Activated CD8-positive, alpha-beta memory T cell treated with anti-CD3 and anti-CD28 coated beads, Interleukin-2, amount 10 ng/mL, durations not matched to agents 7 days and 5 days (primary cell): ENCODE measurements around the gene ARL4C. TPM values are rescaled to one million over a fixed set of nuclear protein-coding genes. Genes with fewer than 3 reads are reported as not detected.

Experiments
- ATAC-seq: fragments of 150-1000 bp; cut with Tn5 transposase; one replicate; pipeline ENCODE4 v1.10.0; 2021; ENCODE audit warnings: moderate library complexity
- CTCF ChIA-PET: fragments of 350-600 bp; sonication (Branson Sonifier 250); formaldehyde crosslinking; loops from one replicate; lab custom pipeline; 2021; ENCODE audit warnings: antibody characterized with exemption; lab: Charles Lee
- DNase-seq: peaks from one replicate; pipeline ENCODE4 v3.0.0-alpha.2; 2020
- H3K27ac Mint-ChIP-seq: one replicate; pipeline ENCODE4 v1.8.0; 2021; ENCODE audit warnings: mild to moderate bottlenecking, mixed read lengths
- H3K27me3 Mint-ChIP-seq: one replicate; pipeline ENCODE4 v1.8.0; 2021; ENCODE audit warnings: mixed read lengths
- H3K36me3 Mint-ChIP-seq: one replicate; pipeline ENCODE4 v1.8.0; 2021; ENCODE audit warnings: mild to moderate bottlenecking, mixed read lengths
- H3K4me1 Mint-ChIP-seq: one replicate; pipeline ENCODE4 v1.8.0; 2021; ENCODE audit warnings: mixed read lengths
- H3K4me3 Mint-ChIP-seq: one replicate; pipeline ENCODE4 v1.8.0; 2021; ENCODE audit warnings: mild to moderate bottlenecking, moderate library complexity, mixed read lengths
- H3K9me3 Mint-ChIP-seq: one replicate; pipeline ENCODE4 v1.8.0; 2022; ENCODE audit warnings: low read depth, mixed read lengths
- total RNA-seq, 2 experiments: library from RNA; stranded (reverse); gene quantifications; one replicate each; pipeline ENCODE4 v1.2.3, GENCODE V29; 2021

Gene ARL4C
- 100 to 1,000 TPM; 252 to 306 TPM for total RNA-seq

DNA sequence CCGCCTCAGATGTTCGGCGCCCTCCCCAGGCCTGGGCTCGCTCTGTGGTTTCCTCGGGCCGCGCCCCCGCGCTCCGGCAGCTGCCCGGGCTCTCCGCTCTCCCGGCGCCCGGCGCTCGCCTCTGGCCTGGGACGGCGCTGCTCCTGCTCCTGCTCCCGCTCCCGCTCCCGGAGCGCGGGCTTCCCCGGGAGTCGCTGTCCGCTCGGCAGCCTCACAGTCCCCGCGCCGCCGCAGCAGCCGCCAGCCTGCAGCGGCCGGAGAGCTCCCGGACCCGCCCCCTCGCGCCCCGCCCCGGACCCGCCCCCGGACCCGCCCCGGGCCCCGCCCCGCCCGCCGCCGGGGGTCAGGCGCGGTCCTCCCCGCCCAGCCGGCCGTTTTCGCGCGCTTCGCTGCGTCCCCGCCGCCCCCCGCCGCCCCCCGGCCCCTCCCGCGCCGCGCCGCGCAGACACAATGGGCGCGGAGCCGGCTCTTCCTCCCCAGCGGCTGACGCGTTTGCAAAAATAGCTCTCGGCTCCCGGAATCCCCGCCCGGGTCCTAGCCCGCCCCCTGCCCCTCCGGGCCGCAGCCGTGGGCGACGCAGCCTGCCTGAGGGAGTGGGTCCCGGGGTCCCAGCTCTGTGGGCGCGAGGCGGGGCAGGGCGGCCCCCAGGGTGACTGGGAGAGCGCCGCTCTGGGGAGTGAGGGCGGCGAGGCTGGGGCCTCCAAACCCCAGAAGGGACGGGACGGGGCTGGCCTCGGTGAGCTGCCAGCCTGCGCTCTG, at the start of gene ARL4C:
ARL4C (minus strand) TSS at position 247 of the 759 bp plus-strand sequence. CDS start 495 bp downstream, outside the sequence.
- Mint-ChIP-seq H3K4me3 (peak within 1 kb of the TSS; percentile 98), H3K36me3 (peaks cover 47% of the 10 kb centered on the region), H3K27ac (peak within 1 kb of the TSS; percentile 96), H3K27me3 (peaks cover 1% of the 10 kb centered on the region), H3K4me1 (peaks cover 33% of the 10 kb centered on the region), H3K9me3 (no peaks in the 10 kb centered on the region)
- peak; percentile 53 for ATAC-seq
- CTCF ChIA-PET: interaction anchor here (0.8 to 7.6 kb wide), 14 partner anchors 13 to 521 kb away, joined by 3 to 103 read pairs (median 4); no protein-coding TSS in a partner anchor
- peak; percentile 75 for DNase-seq

- Mint-ChIP-seq H3K4me1 (no peaks in the 10 kb centered on the region), H3K27me3 (peaks cover 26% of the 10 kb centered on the region), H3K27ac (no peak overlapping the region), H3K4me3 (no peak overlapping the region), H3K36me3 (no peaks in the 10 kb centered on the region), H3K9me3 (no peaks in the 10 kb centered on the region)
- ATAC-seq (peak; percentile 95), DNase-seq (peak; percentile 85)
- CTCF ChIA-PET: interaction anchor here (0.6 to 3.9 kb wide), 42 partner anchors 8 to 1334 kb away, joined by 3 to 45 read pairs (median 4); no protein-coding TSS in a partner anchor
Observed at GRCh38 chr2:234544659-234545611, 48.1 kb upstream of the ARL4C start.

- H3K27ac Mint-ChIP-seq: no peak overlapping the region
- no peak for ATAC-seq
- H3K4me1 Mint-ChIP-seq: no peaks in the 10 kb centered on the region
- DNase-seq: no peak
- peaks cover 19% of the 10 kb centered on the region for H3K27me3 Mint-ChIP-seq
- H3K4me3 Mint-ChIP-seq: no peak overlapping the region
- no peaks in the 10 kb centered on the region for H3K9me3 Mint-ChIP-seq
- CTCF ChIA-PET: interaction anchor here (0.7 kb wide), 1 partner anchor 9 kb away, joined by 3 read pairs; no protein-coding TSS in a partner anchor
- H3K36me3 Mint-ChIP-seq: no peaks in the 10 kb centered on the region
Observed at GRCh38 chr2:234542742-234543141, 45.9 kb upstream of the ARL4C start.

DNA sequence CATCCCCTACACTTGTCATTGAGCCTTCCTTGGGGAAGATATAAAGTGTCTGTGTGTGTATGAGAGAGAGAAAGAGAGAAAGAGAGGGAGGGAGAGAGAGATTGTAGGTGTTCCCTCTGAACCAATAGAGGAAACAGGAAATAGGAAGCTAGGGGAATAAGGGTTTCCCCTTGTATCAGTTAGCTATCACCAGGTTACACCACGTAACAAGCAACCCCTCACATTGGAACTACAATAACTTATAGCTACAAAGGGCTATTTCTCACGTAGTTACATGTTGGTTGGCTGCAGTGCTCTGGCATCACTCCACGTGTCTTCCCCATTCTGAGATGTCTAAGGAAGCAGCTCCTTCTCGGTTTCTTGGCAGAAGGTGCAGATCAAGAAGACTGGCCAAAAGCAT, 41.0 kb upstream of the ARL4C start:
- Mint-ChIP-seq H3K4me3 (no peak overlapping the region), H3K27me3 (peaks cover 4% of the 10 kb centered on the region), H3K9me3 (no peaks in the 10 kb centered on the region), H3K27ac (no peak overlapping the region), H3K4me1 (peaks cover 7% of the 10 kb centered on the region), H3K36me3 (no peaks in the 10 kb centered on the region)
- no peak for DNase-seq
- CTCF ChIA-PET: no interaction called here
- no peak for ATAC-seq

DNA sequence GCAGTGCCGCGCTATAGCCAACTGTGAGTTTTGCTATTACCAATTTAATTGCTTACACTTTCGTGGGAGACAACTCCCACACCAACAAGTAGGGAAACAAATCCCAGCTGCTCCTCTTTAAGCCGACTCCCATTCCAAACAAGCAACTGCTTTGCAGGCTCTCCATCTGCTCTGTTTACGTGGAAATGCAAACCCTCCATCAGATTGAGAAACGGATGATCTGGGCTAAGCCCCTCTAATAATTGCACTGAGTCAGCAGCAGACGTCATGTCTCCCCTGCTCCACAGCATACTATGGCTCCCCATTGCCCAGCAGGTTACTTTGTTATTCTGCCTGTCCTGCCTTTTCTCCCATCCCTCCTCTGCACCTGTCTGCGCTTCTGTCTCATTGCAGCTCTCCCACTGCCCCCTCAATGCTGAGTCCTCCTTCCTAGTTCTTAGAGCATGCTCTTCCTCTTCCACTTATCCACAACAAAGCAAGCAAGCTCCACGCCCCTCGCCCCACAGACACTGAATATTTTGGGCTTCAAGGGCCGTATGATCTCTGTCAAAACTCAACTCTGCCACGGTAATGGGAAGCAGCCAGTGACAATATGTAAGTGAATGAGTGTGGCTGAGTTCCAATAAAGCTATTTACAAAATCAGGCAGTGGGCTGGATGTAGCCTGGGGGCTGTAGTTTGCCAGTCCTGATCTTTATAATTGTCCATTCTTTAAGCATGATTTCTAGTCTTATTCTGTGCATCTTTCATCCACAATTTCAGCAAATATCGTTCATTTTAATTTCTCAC, 39.5 kb upstream of the ARL4C start:
- no peak for DNase-seq
- Mint-ChIP-seq H3K4me1 (peaks cover 7% of the 10 kb centered on the region), H3K9me3 (no peaks in the 10 kb centered on the region), H3K27me3 (peaks cover 10% of the 10 kb centered on the region), H3K4me3 (no peak overlapping the region), H3K36me3 (no peaks in the 10 kb centered on the region), H3K27ac (no peak overlapping the region)
- ATAC-seq: no peak
- CTCF ChIA-PET: interaction anchor here (0.9 to 2.0 kb wide), 2 partner anchors 9 kb away, joined by 4 to 7 read pairs; no protein-coding TSS in a partner anchor

- H3K4me1 Mint-ChIP-seq: peaks cover 7% of the 10 kb centered on the region
- CTCF ChIA-PET: interaction anchor here (1.0 to 2.0 kb wide), 2 partner anchors 9 to 10 kb away, joined by 3 to 7 read pairs; no protein-coding TSS in a partner anchor
Observed at GRCh38 chr2:234535464-234535863, 38.6 kb upstream of the ARL4C start.

DNA sequence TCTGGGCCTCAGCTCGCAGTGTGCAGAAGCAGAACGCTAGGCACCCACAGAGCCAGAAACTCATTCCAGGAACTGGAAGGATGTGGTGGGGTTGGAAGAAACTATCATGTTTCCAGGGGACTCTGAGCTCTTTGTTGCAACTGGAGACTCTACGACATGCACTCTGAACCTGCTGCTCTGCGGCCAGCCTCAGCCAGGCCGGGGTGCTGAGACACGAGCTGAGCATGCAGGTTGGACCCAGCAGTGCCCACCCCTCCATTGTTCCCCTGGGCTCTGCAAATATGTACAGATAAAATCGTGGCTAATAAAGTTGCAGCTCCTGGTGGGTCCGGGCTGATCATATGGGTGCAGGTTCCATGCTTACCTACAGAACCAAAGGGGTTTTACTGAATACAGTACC, 37.6 kb upstream of the ARL4C start:
- H3K27me3 Mint-ChIP-seq: peaks cover 14% of the 10 kb centered on the region
- H3K36me3 Mint-ChIP-seq: no peaks in the 10 kb centered on the region
- no peak overlapping the region for H3K27ac Mint-ChIP-seq
- no peak for ATAC-seq
- H3K4me1 Mint-ChIP-seq: peaks cover 7% of the 10 kb centered on the region
- no peak for DNase-seq
- H3K9me3 Mint-ChIP-seq: no peaks in the 10 kb centered on the region
- no peak overlapping the region for H3K4me3 Mint-ChIP-seq
- CTCF ChIA-PET: interaction anchor here (0.5 to 2.0 kb wide), 4 partner anchors 8 to 1053 kb away, joined by 3 to 7 read pairs (median 3); no protein-coding TSS in a partner anchor

More at GRCh38 chr2:234535464-234535863, 38.6 kb upstream of the ARL4C start:
- no peak overlapping the region for H3K4me3 Mint-ChIP-seq
- no peaks in the 10 kb centered on the region for H3K36me3 Mint-ChIP-seq
- ATAC-seq (no peak), DNase-seq (no peak)
- H3K27me3 Mint-ChIP-seq: peaks cover 13% of the 10 kb centered on the region
- no peak overlapping the region for H3K27ac Mint-ChIP-seq
- H3K9me3 Mint-ChIP-seq: no peaks in the 10 kb centered on the region

DNA sequence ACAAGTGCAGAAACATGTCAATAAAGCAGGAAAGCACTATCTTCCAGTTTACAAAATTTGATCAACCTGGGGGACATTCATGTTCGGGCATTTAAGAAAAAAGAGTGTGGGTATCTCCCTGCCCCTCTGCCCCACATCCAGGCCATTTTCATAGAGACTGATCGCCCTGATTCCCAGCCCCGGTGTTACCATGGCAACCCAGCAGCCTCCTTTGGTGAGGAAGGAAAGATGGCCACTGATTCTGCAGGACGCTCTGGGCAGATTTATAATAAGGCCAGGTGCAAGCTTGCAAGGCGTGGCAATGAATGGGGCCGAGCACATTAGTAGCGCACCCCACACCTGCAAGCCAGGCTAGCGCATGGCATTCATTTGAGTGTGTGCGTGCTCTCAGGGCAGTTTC, 36.7 kb upstream of the ARL4C start:
- Mint-ChIP-seq H3K4me3 (no peak overlapping the region), H3K36me3 (no peaks in the 10 kb centered on the region), H3K27ac (no peak overlapping the region), H3K27me3 (peaks cover 17% of the 10 kb centered on the region), H3K4me1 (peaks cover 7% of the 10 kb centered on the region), H3K9me3 (no peaks in the 10 kb centered on the region)
- DNase-seq (no peak), ATAC-seq (no peak)
- CTCF ChIA-PET: interaction anchor here (1.2 kb wide), 1 partner anchor 9 kb away, joined by 3 read pairs; no protein-coding TSS in a partner anchor

DNA sequence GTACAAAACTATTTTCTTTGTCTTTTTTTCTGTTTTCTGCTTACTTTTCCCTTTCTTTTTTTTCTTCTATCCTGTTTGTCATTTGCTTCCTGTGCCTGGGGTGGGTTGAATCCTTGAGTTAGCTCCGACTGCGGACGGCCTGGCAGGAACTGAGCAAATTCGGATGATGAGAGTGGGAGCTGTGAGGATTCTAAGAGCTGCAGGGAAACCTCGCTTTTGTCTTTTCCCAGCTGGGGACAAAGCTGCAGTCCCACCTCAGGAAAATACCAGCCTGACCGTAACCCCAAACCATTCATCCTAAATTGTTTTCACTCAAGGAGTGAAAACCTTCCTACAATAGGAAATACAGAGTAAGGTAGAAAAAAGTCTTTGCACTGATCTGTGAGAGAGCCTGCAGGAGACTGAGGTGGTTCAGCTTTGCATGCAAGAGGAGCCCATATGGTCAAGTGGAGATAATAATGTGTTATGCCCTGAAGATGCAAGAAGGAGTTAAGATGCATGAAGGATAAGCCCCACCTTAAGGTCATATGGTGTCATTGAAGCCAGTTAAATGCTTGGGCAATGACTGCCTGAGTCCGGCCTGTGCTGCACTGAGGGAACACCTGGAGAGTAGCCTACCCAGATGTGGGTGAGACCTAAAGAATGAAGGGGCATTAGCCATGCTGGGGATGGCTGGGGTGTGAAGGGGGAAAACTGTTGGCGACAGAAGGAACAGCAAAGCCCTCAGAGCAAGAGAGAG, 31.7 kb upstream of the ARL4C start:
- no peak for ATAC-seq
- peaks cover 30% of the 10 kb centered on the region for H3K27me3 Mint-ChIP-seq
- CTCF ChIA-PET: no interaction called here
- no peak overlapping the region for H3K4me3 Mint-ChIP-seq
- DNase-seq: no peak
- no peak overlapping the region for H3K27ac Mint-ChIP-seq
- H3K36me3 Mint-ChIP-seq: no peaks in the 10 kb centered on the region
- no peaks in the 10 kb centered on the region for H3K9me3 Mint-ChIP-seq
- H3K4me1 Mint-ChIP-seq: no peaks in the 10 kb centered on the region

GRCh38 chr2:234526711-234527110, 29.8 kb upstream of the ARL4C start:
- no peaks in the 10 kb centered on the region for H3K9me3 Mint-ChIP-seq
- no peak for DNase-seq
- peaks cover 23% of the 10 kb centered on the region for H3K27me3 Mint-ChIP-seq
- H3K36me3 Mint-ChIP-seq: no peaks in the 10 kb centered on the region
- H3K4me1 Mint-ChIP-seq: no peaks in the 10 kb centered on the region
- CTCF ChIA-PET: no interaction called here
- no peak for ATAC-seq
- H3K4me3 Mint-ChIP-seq: no peak overlapping the region
- no peak overlapping the region for H3K27ac Mint-ChIP-seq

DNA sequence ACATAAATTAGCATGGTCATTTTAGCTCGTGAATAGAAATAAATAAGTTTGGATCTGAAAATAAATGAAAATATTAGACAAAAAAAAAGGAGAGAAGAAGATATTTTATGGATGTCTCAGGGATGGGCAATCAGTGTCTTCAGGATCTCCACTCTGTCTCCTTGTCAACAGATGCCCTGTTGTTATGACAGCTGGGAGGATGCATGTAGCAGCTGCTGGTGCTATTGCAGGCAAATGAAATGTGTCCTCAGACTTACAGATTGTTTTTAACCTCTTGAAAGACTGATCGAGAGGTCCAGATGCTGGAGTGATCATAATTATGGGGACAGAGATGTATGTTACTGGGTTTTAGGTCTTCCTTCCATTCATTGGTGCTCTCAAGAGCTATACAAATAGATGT, 24.7 kb upstream of the ARL4C start:
- DNase-seq: no peak
- no peak for ATAC-seq
- H3K27me3 Mint-ChIP-seq: peaks cover 2% of the 10 kb centered on the region
- H3K9me3 Mint-ChIP-seq: no peaks in the 10 kb centered on the region
- no peak overlapping the region for H3K4me3 Mint-ChIP-seq
- CTCF ChIA-PET: interaction anchor here (1.1 to 2.8 kb wide), 2 partner anchors 23 to 544 kb away, joined by 3 to 9 read pairs; no protein-coding TSS in a partner anchor
- no peak overlapping the region for H3K27ac Mint-ChIP-seq
- no peaks in the 10 kb centered on the region for H3K4me1 Mint-ChIP-seq
- H3K36me3 Mint-ChIP-seq: no peaks in the 10 kb centered on the region
